D341Med (cell line): ENCODE data around the gene SCAF11.
A peak's percentile ranks its signal among the peaks of the same experiment; 100 is the strongest.

Experiments used
- DNase-seq: peaks from one replicate; pipeline ENCODE4 v3.0.0; 2012; ENCODE audit warnings: low spot score

The SCAF11 gene

DNA sequence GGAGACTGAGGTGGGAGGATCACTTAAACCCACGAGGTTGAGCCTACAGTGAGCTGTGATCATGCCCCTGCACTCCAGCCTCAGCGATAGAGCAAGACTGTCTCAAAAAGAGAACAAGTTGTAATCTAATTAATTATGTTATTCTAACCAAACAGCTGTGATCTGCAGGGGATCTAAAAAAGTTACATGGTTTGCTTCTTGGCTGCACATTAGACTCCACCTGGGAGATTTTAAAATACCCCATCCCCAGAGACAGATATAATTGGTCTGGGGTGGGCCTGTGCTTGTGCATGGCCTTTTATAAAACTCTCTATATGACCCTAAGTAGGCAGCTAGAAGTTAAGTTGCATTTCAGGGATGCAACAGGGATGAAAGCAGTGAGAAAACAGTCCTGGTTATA, 76.7 kb downstream of the SCAF11 start:
- no peak for DNase-seq

GRCh38 chr12:45912774-45913173, 77.6 kb downstream of the SCAF11 start:
- no peak for DNase-seq

DNA sequence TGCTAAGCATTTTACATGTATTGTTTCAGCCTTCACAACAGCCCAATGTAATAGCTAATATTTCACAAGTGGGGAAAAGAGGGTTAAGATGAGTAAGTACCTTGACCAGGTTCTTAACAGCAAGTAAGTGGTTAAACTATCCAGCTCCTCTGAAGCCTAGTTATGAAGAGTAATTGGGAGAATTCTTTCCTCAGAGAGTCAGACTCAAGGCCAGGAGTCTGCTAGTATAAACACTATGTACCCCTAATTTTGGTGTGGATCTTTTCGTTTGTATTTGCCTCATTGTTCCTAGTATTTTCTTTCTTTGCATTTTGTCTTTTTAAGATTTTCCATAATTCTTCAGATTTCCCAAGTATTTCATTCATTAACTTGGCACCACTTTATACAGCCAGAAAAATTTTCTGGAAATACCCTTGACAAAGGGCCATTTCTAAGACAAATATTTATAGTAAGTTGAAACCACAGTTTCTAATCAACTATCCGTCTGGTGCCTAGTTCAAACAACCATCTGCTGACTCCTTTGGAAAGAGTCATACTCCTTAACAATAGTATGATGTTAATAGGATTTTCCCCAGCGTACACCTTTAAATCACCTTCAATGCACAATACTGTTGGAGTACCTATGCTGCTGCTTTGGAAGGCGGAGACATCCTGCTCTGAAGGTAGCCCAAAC, 81.2 kb downstream of the SCAF11 start:
- DNase-seq: no peak

DNA sequence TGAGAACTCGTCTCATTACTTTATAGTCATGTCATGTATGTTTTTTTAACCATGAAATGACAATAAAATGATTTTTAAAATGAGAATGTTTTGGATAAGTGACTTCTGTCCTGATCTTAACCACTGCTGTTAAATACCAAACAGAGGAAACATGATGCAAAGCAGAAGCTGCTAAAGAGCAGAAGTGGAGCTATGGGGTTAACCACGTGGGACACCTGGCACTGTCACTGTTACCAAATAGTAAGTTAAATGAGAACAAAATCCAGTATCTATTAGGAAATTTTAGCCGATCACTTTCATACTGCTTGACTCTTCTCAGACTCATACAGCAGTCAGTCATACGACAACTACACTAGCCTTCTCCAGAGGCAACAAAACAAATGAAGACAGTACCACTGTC, 82.4 kb downstream of the SCAF11 start:
- no peak for DNase-seq

- DNase-seq: no peak
Measured at GRCh38 chr12:45898094-45898493, 92.3 kb downstream of the SCAF11 start.

GRCh38 chr12:45895961-45896360, 94.4 kb downstream of the SCAF11 start:
- no peak for DNase-seq

- DNase-seq: peak; percentile 63
Measured at GRCh38 chr12:45893240-45893639, 97.1 kb downstream of the SCAF11 start.

GRCh38 chr12:45890276-45890675, 100.1 kb downstream of the SCAF11 start:
- no peak for DNase-seq

- DNase-seq: no peak
Measured at GRCh38 chr12:45887544-45887943, 102.8 kb downstream of the SCAF11 start.

DNA sequence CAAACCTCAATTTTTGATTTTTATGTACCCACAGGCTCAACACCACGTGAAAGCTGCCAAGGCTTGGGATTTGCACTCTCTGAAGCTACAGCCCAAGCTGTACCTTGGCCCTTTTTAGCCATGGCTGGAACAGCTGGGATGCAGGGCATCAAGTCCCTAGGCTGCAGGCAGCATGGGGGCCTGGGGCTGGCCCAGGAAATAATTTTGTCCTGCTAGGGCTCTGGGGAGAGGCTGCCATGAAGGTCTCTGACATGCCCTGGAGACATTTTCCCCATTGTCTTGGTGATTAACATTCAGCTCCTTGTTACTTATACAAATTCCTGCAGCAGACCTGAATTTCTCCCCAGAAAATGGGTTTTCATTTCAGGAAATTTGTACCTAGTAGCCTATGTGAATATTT, 103.7 kb downstream of the SCAF11 start:
- no peak for DNase-seq

DNA sequence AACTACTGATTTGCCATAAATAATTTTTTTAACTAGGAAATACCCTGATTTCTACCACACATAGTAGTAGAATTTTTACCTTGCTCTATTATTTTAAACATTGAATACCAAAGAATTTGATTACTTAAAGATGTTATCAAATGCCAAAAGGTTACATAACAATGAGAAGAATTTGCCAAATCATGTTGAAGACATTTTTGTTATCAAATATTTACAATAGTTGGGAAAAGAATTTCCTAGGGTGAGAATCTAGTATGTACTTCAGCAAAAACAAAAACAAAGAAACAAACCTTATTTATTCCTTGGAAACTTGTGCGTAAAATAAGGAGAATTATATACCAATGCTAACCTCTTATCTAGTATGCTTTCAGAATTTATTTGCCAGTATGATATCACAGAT, 107.2 kb downstream of the SCAF11 start:
- DNase-seq: no peak

DNA sequence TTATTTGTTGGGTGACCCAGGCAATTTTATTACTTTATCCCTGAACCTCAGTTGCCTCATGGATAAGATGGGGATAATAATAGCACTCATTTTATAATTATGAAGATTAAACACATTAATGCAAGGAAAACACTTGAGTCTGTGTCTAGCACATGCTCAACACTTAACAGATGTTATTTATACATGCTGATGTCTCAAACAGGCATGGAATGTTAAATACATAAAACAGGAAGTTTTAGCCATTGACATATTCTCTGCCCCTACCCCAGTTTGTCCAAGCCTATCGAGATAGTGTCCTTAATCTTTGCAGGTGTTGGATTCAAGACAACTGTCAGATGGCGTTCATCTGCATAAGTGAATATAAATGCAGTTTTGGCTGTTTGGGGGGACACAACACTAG, 109.8 kb downstream of the SCAF11 start:
- DNase-seq: peak; percentile 46

DNA sequence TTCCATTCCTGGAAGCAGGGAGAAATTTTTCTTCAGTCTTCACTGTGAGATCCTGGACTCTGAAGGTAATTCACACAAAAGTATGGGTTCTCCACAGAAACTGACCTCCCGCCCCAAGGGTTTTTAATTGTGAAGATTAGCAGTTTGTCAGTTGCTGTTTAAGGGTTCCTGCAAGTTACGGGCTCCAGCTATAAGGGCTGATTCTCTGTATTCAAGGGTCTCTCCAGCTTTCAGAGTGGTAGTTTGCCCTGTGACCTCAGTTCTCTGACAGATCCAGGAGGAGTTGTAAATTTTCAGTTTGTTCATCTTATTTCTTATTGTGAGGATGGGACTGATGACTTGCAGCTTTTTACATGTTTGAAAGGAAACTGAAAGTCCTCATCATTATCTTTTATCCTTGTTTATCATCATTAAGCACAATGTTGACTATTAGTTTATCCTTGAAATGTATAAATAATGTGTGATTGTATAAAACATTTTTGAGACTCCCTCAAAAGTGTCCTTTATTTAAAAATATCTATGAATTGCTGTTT, 110.9 kb downstream of the SCAF11 start:
- DNase-seq: no peak

GRCh38 chr12:45878630-45879255, 111.6 kb downstream of the SCAF11 start:
- no peak for DNase-seq

DNA sequence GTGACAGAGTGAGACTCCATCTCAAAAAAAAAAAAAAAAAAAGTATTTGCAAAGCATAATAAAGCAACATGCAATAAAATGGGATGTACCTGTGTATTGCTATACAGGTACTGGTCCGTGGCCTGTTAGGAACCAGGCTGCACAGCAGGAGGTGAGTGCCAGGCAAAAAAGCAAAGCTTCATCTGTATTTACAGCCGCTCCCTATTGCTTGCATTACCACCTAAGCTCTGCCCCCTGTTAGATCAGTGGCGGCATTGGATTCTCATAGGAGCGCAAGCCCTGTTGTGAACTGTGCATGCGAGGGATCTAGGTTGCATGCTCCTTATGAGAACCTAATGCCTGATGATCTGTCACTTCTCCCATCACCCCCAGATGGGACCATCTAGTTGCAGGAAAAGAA, 113.3 kb downstream of the SCAF11 start:
- DNase-seq: no peak

- no peak for DNase-seq
Measured at GRCh38 chr12:45872446-45872845, 117.9 kb downstream of the SCAF11 start.
